ENCODE data around the gene COL20A1.

DNA sequence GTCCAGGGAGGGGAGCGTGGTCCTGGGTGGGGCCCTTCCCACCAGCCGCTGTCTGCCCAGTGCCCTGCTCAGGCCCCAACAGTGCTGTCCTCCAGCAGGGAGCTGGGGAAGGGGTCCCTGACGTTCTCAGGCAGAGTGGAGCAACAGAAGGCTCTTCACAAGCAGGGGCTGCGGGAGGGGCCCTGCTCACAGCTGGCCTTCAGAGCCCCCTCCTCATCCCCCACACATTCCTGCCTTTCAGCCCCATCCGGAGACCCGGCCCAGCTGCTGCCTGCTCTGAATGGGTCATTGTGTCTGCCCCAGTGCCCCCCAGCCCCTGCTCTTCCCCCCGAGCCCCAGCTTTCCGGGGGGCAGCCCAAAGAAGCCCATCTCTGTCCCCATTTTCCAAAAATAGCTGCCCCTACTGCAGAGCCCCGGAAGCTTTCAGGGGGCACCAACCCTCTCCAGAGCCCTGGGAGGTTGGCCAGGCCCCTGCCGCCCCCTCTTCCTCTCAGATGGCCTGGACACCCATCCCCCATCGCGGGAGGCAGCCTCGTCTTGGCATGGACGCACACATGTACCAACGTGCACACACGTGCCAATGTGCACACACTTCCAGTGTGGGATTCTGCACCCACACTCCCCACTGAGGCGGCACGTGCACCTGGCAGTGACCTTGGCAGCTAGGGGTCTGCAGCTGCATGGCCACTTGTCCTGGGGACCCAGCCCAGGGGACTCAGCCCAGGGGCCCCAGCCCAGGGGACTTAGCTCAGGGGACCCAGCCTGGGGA is 3.7 kb downstream of the COL20A1 start:
- TF ChIP-seq, protein P1, sequence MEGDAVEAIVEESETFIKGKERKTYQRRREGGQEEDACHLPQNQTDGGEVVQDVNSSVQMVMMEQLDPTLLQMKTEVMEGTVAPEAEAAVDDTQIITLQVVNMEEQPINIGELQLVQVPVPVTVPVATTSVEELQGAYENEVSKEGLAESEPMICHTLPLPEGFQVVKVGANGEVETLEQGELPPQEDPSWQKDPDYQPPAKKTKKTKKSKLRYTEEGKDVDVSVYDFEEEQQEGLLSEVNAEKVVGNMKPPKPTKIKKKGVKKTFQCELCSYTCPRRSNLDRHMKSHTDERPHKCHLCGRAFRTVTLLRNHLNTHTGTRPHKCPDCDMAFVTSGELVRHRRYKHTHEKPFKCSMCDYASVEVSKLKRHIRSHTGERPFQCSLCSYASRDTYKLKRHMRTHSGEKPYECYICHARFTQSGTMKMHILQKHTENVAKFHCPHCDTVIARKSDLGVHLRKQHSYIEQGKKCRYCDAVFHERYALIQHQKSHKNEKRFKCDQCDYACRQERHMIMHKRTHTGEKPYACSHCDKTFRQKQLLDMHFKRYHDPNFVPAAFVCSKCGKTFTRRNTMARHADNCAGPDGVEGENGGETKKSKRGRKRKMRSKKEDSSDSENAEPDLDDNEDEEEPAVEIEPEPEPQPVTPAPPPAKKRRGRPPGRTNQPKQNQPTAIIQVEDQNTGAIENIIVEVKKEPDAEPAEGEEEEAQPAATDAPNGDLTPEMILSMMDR (IDR thresholded peaks at IDR 0.05; ENCODE audit: low read depth, low read length): no peak
- TF ChIP-seq POLR2A (IDR thresholded peaks at IDR 0.05; ENCODE audit: extremely low read depth, insufficient read length): no peak

Measured in NB4 (cell line).